A673 (cell line): ENCODE data around the gene SFXN5.

Experiments used
- EZH2 ChIP-seq: fragments of 200-600 bp; sonication (generic); IDR thresholded peaks from 2 replicates; pipeline ENCODE4 v1.6.1; 2017; ENCODE audit warnings: borderline replicate concordance, low read depth, mild to moderate bottlenecking, mixed read lengths, antibody characterized with exemption, low read length; ENCODE audit not compliant: poor library complexity, severe bottlenecking
- TF ChIP-seq, protein P1 (sequence below): fragments of 300-800, 200-600 bp; sonication (generic); conservative IDR thresholded peaks from 2 replicates; pipeline ENCODE4 v1.5.1; 2017; ENCODE audit warnings: low read depth, mild to moderate bottlenecking, antibody characterized with exemption, low read length, moderate library complexity, mixed read lengths

DNA sequence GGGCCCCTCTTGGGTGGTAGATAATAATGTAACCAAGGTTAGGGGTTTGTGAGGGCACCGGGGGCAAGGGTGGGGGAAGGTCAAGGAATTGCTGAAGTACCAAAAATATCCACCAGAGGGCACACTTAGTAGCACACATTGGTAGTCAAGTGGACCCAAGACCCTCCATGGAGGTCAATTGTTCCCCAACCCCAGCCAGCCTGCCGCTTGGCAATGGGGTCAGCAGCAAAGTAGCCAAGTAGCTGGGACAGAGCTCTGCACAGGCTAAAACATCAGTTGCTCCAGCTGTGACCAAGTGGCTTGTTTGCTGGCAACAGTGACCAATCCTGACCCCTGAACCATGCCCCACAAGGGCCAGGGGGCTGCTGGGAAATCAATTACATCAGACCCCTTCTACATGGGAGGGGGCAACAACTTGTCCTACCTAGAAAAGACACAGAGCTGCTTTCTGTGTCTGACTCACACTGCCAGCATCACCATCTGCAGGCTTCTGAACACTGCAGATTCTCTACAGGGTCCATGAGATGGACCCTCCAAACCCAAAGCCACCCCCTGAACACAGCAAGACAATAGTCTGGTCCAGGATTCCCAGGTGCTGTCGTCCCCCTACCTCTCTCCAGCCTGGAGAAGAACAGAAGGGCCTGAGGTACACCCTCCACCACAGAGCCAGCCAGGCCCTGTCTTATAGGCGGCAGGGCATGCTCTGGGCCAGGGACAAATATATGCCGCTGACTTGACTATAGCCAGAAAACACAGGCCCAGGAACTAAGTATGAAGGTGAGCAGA, 78.2 kb downstream of the SFXN5 start:
- TF ChIP-seq EZH2, result no peak
- TF ChIP-seq, protein P1, sequence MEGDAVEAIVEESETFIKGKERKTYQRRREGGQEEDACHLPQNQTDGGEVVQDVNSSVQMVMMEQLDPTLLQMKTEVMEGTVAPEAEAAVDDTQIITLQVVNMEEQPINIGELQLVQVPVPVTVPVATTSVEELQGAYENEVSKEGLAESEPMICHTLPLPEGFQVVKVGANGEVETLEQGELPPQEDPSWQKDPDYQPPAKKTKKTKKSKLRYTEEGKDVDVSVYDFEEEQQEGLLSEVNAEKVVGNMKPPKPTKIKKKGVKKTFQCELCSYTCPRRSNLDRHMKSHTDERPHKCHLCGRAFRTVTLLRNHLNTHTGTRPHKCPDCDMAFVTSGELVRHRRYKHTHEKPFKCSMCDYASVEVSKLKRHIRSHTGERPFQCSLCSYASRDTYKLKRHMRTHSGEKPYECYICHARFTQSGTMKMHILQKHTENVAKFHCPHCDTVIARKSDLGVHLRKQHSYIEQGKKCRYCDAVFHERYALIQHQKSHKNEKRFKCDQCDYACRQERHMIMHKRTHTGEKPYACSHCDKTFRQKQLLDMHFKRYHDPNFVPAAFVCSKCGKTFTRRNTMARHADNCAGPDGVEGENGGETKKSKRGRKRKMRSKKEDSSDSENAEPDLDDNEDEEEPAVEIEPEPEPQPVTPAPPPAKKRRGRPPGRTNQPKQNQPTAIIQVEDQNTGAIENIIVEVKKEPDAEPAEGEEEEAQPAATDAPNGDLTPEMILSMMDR, result peak; percentile 77
